T-cell (primary cell): ENCODE data around the gene CEACAM20. TPM values are rescaled to one million over a fixed set of nuclear protein-coding genes. Genes with fewer than 3 reads are reported as not detected.

Experiments
- ATAC-seq, 4 experiments: fragments of 200-7000 bp in 3 of 4; fragments of 150-1000 bp in 1 of 4; cut with Tn5 transposase; replicated peaks in 1 of 4; 1 replicate in 3 of 4; 2 replicates in 1 of 4; pipeline ENCODE4 v1.10.0; 2021; ENCODE audit warnings: moderate library complexity in 3 of 4, mild to moderate bottlenecking in 2 of 4, moderate number of reproducible peaks in 1 of 4
- CTCF ChIA-PET, 2 donors: fragments of 300-600 bp; sonication (Branson Sonifier 250); formaldehyde crosslinking; loops; one replicate each; lab custom pipeline; 2022; ENCODE audit warnings: antibody characterized with exemption in 2 of 2; lab: Charles Lee
- POLR2A ChIA-PET, 2 donors: fragments of 300-600 bp; sonication (Branson Sonifier 250); formaldehyde crosslinking; loops; one replicate each; lab custom pipeline; 2022; ENCODE audit warnings: antibody characterized with exemption in 2 of 2; lab: Charles Lee
- DNase-seq, 35 experiments: peaks; one replicate each; pipeline versions ENCODE4 v3.0.0 to v3.0.0-alpha.2; 2013 to 2023
- H3K27ac ChIP-seq: one replicate; pipeline ENCODE4 v1.5.1; 2013; ENCODE audit warnings: low read length
- H3K27me3 ChIP-seq, 2 experiments: replicated peaks in 1 of 2; 1 replicate in 1 of 2; 2 replicates in 1 of 2; pipeline versions ENCODE4 v1.6.1 to v1.7.0; 2013; ENCODE audit warnings: low read length in 1 of 2, mixed read lengths in 1 of 2; ENCODE audit not compliant: control insufficient read depth in 2 of 2, insufficient read depth in 2 of 2; ENCODE audit errors: extremely low read depth in 1 of 2
- H3K36me3 ChIP-seq, 2 donors: 1 replicate in 1 of 2; 2 replicates in 1 of 2; pipeline versions ENCODE4 v1.6.1 to v1.7.0; 2013; ENCODE audit warnings: low read length in 1 of 2; ENCODE audit not compliant: control insufficient read depth in 2 of 2, insufficient read depth in 1 of 2; ENCODE audit errors: extremely low read depth in 1 of 2
- H3K4me1 ChIP-seq, 2 experiments: 1 replicate in 1 of 2; 2 replicates in 1 of 2; pipeline versions ENCODE4 v1.6.1 to v1.7.0; 2013; ENCODE audit warnings: low read length in 2 of 2, mixed read lengths in 1 of 2; ENCODE audit not compliant: insufficient read depth in 2 of 2, control insufficient read depth in 1 of 2; ENCODE audit errors: extremely low read depth in 1 of 2
- H3K4me3 ChIP-seq, 2 donors: 1 replicate in 1 of 2; 2 replicates in 1 of 2; pipeline versions ENCODE4 v1.5.1 to v1.7.0; 2013; ENCODE audit warnings: mild to moderate bottlenecking in 2 of 2, low read length in 1 of 2, moderate library complexity in 1 of 2; ENCODE audit not compliant: control insufficient read depth in 1 of 2; ENCODE audit errors: extremely low read depth in 1 of 2
- H3K9me3 ChIP-seq: 2 replicates; pipeline ENCODE4 v1.7.0; 2013
- H3K27ac Mint-ChIP-seq, 2 donors: one replicate each; pipeline ENCODE4 v1.8.0; 2020 to 2021; ENCODE audit warnings: mild to moderate bottlenecking in 2 of 2, mixed read lengths in 2 of 2
- H3K27me3 Mint-ChIP-seq, 2 donors: one replicate each; pipeline ENCODE4 v1.8.0; 2021 to 2022; ENCODE audit warnings: mixed read lengths in 2 of 2
- H3K36me3 Mint-ChIP-seq: one replicate; pipeline ENCODE4 v1.8.0; 2021; ENCODE audit warnings: mixed read lengths
- H3K4me1 Mint-ChIP-seq, 3 donors: one replicate each; pipeline ENCODE4 v1.8.0; 2020 to 2022; ENCODE audit warnings: mixed read lengths in 3 of 3, mild to moderate bottlenecking in 1 of 3
- H3K4me3 Mint-ChIP-seq, 3 donors: one replicate each; pipeline ENCODE4 v1.8.0; 2020 to 2022; ENCODE audit warnings: mild to moderate bottlenecking in 3 of 3, mixed read lengths in 3 of 3, moderate library complexity in 3 of 3
- H3K9me3 Mint-ChIP-seq, 3 donors: one replicate each; pipeline ENCODE4 v1.8.0; 2020 to 2022; ENCODE audit warnings: mixed read lengths in 3 of 3
- WGBS: methylation state at CpG from one replicate; pipeline ENCODE4 v1.1.5; 2013; ENCODE audit warnings: missing lambda C conversion rate; ENCODE audit not compliant: insufficient coverage; 5-methylcytosine and 5-hydroxymethylcytosine counted together
- total RNA-seq, 35 experiments: library from RNA in 6 of 35; stranded (reverse) in 6 of 35; fragments of 120-200 nt in 1 of 35; gene quantifications; one replicate each; pipeline versions ENCODE4 v1.2.1 to v1.2.4 and lab custom pipeline; 2013 to 2026

CEACAM20 gene
- total RNA-seq (not detected), total RNA-seq (lab: John Stamatoyannopoulos, UW) (0 to 0.09 (median 0) reads per million in 29 experiments)
- total RNA-seq (2013) = not detected

GRCh38 chr19:44529536-44529935 is at the start of gene CEACAM20:
CEACAM20 (minus strand) TSS chr19:44529675; CDS start chr19:44529509, 166 bp downstream.
- ATAC-seq (no peak), DNase-seq (no peak)
- no peak within 1 kb of the TSS for H3K27ac ChIP-seq
- 82% methylated on average over 6 of the region's 9 CpGs for WGBS
- H3K27ac Mint-ChIP-seq = no peak within 1 kb of the TSS
- H3K36me3 Mint-ChIP-seq = no peaks in the 10 kb centered on the region
- H3K9me3 Mint-ChIP-seq = peaks cover 4 to 16% (median 5%) of the 10 kb centered on the region in 3 donors
- H3K27me3 Mint-ChIP-seq = peaks cover 24 to 29% of the 10 kb centered on the region in 2 donors
- H3K4me3 ChIP-seq = no peak within 1 kb of the TSS
- no peaks in the 10 kb centered on the region for H3K9me3 ChIP-seq
- H3K4me1 Mint-ChIP-seq = no peaks in the 10 kb centered on the region
- H3K27me3 ChIP-seq = peaks cover 2 to 35% of the 10 kb centered on the region in 2 experiments
- H3K4me3 Mint-ChIP-seq = no peak within 1 kb of the TSS
- H3K4me1 ChIP-seq = no peaks in the 10 kb centered on the region
- no peaks in the 10 kb centered on the region for H3K36me3 ChIP-seq
- CTCF ChIA-PET = no interaction called here
- POLR2A ChIA-PET = no interaction called here

GRCh38 chr19:44577566-44577874 is 48.0 kb upstream of the CEACAM20 start:
- H3K36me3 ChIP-seq = no peaks in the 10 kb centered on the region
- no peaks in the 10 kb centered on the region for H3K4me1 ChIP-seq
- Mint-ChIP-seq H3K27me3 (peaks cover 6 to 8% of the 10 kb centered on the region in 2 donors), H3K36me3 (no peaks in the 10 kb centered on the region), H3K27ac (no peak overlapping the region), H3K4me3 (no peak overlapping the region), H3K4me1 (no peaks in the 10 kb centered on the region), H3K9me3 (peaks cover 0 to 18% (median 6%) of the 10 kb centered on the region in 3 donors)
- no peaks in the 10 kb centered on the region for H3K9me3 ChIP-seq
- ChIA-PET CTCF (interaction anchor here (0.7 kb wide), 2 partner anchors 193 to 439 kb away, joined by 3 read pairs; no protein-coding TSS in a partner anchor), POLR2A (no interaction called here)
- no peak overlapping the region for H3K4me3 ChIP-seq
- DNase-seq = no peak
- ATAC-seq = no peak
- H3K27ac ChIP-seq = no peak overlapping the region
- WGBS = no CpG with 5 or more reads among the region's 1 CpG
- peaks cover 0 to 17% of the 10 kb centered on the region in 2 experiments for H3K27me3 ChIP-seq

- H3K9me3 ChIP-seq = no peaks in the 10 kb centered on the region
- Mint-ChIP-seq H3K36me3 (no peaks in the 10 kb centered on the region), H3K27me3 (peaks cover 4 to 5% of the 10 kb centered on the region in 2 donors), H3K9me3 (peaks cover 0 to 18% (median 6%) of the 10 kb centered on the region in 3 donors), H3K4me1 (no peaks in the 10 kb centered on the region), H3K4me3 (no peak overlapping the region), H3K27ac (no peak overlapping the region)
- H3K27me3 ChIP-seq = peaks cover 0 to 17% of the 10 kb centered on the region in 2 experiments
- peak in 12 of 35 experiments; percentile 1 to 37 (median 5) for DNase-seq
- H3K4me3 ChIP-seq = no peak overlapping the region
- no peaks in the 10 kb centered on the region for H3K36me3 ChIP-seq
- 58% methylated on average over 2 of the region's 8 CpGs for WGBS
- CTCF ChIA-PET = interaction anchor here (0.7 kb wide), 3 partner anchors 80 to 439 kb away, joined by 3 read pairs; no protein-coding TSS in a partner anchor
- ATAC-seq = no peak
- POLR2A ChIA-PET = no interaction called here
- H3K27ac ChIP-seq = no peak overlapping the region
- H3K4me1 ChIP-seq = no peaks in the 10 kb centered on the region
These were observed 47.5 kb upstream of the CEACAM20 start for GRCh38 chr19:44576843-44577565.

- Histone ChIP-seq H3K9me3 (no peaks in the 10 kb centered on the region), H3K4me3 (no peak overlapping the region), H3K27me3 (peaks cover 0 to 9% of the 10 kb centered on the region in 2 experiments), H3K4me1 (no peaks in the 10 kb centered on the region), H3K36me3 (no peaks in the 10 kb centered on the region), H3K27ac (no peak overlapping the region)
- POLR2A ChIA-PET = no interaction called here
- peaks cover 0 to 6% (median 0%) of the 10 kb centered on the region in 3 donors for H3K4me1 Mint-ChIP-seq
- 94% methylated on average over 8 of the region's 11 CpGs for WGBS
- no peak overlapping the region for H3K4me3 Mint-ChIP-seq
- peaks cover 0 to 15% (median 11%) of the 10 kb centered on the region in 3 donors for H3K9me3 Mint-ChIP-seq
- no peaks in the 10 kb centered on the region for H3K36me3 Mint-ChIP-seq
- CTCF ChIA-PET = no interaction called here
- ATAC-seq = no peak
- H3K27ac Mint-ChIP-seq = no peak overlapping the region
- DNase-seq = no peak
- H3K27me3 Mint-ChIP-seq = peaks cover 7 to 10% of the 10 kb centered on the region in 2 donors
These were observed 45.7 kb upstream of the CEACAM20 start for GRCh38 chr19:44575116-44575700.

GRCh38 chr19:44574186-44574950 is 44.9 kb upstream of the CEACAM20 start:
- WGBS = no CpG with 5 or more reads among the region's 8 CpGs
- CTCF ChIA-PET = no interaction called here
- peaks cover 0 to 9% of the 10 kb centered on the region in 2 experiments for H3K27me3 ChIP-seq
- POLR2A ChIA-PET = no interaction called here
- Mint-ChIP-seq H3K9me3 (peaks cover 0 to 10% (median 6%) of the 10 kb centered on the region in 3 donors), H3K4me3 (no peak overlapping the region), H3K4me1 (peaks cover 0 to 7% (median 0%) of the 10 kb centered on the region in 3 donors), H3K36me3 (no peaks in the 10 kb centered on the region), H3K27me3 (peaks cover 10 to 18% of the 10 kb centered on the region in 2 donors), H3K27ac (no peak overlapping the region)
- no peaks in the 10 kb centered on the region for H3K4me1 ChIP-seq
- H3K4me3 ChIP-seq = no peak overlapping the region
- H3K27ac ChIP-seq = no peak overlapping the region
- no peaks in the 10 kb centered on the region for H3K36me3 ChIP-seq
- ATAC-seq (no peak), DNase-seq (no peak)
- no peaks in the 10 kb centered on the region for H3K9me3 ChIP-seq

GRCh38 chr19:44573627-44574026 is 44.2 kb upstream of the CEACAM20 start:
- 75% methylated on average over 1 of the region's 4 CpGs for WGBS
- DNase-seq = no peak
- H3K36me3 ChIP-seq = no peaks in the 10 kb centered on the region
- H3K27me3 ChIP-seq = peaks cover 0 to 9% of the 10 kb centered on the region in 2 experiments
- ATAC-seq = no peak
- ChIA-PET CTCF (no interaction called here), POLR2A (no interaction called here)
- H3K4me1 Mint-ChIP-seq = peaks cover 0 to 7% (median 0%) of the 10 kb centered on the region in 3 donors
- no peak overlapping the region for H3K27ac Mint-ChIP-seq
- no peaks in the 10 kb centered on the region for H3K36me3 Mint-ChIP-seq
- no peak overlapping the region for H3K27ac ChIP-seq
- H3K9me3 ChIP-seq = no peaks in the 10 kb centered on the region
- H3K9me3 Mint-ChIP-seq = peaks cover 0 to 10% (median 6%) of the 10 kb centered on the region in 3 donors
- no peaks in the 10 kb centered on the region for H3K4me1 ChIP-seq
- H3K4me3 ChIP-seq = no peak overlapping the region
- no peak overlapping the region for H3K4me3 Mint-ChIP-seq
- H3K27me3 Mint-ChIP-seq = peaks cover 10 to 18% of the 10 kb centered on the region in 2 donors
